ENCODE data around the gene MOB2.

DNA sequence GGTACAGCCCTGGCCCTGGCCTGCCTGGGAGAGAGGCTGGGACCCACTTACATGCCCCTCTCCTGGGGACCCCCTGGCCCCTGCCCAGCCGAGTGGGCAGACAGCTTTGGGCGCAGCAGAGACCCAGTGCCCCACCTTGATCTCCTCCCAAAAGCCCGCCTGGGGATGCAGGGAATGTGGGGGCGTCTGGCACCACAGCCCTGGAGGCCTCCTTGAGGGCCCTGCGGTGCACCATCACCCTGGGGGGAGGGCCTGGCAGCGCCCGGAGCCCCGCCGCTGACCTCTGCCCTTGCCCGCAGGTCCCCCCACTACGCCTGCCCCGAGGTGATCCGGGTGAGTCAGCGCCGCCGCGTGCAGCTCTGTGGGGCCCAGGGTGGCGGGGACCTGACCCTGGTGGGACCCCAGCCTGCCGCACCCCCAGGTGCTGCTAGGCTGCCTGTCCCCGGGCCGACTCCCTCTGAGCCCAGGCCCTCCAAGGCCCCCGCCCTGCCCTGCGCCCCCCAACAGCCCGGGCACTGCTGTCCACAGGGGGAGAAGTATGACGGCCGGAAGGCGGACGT lies 43.7 kb downstream of the MOB2 start:
- TF ChIP-seq, protein P1, sequence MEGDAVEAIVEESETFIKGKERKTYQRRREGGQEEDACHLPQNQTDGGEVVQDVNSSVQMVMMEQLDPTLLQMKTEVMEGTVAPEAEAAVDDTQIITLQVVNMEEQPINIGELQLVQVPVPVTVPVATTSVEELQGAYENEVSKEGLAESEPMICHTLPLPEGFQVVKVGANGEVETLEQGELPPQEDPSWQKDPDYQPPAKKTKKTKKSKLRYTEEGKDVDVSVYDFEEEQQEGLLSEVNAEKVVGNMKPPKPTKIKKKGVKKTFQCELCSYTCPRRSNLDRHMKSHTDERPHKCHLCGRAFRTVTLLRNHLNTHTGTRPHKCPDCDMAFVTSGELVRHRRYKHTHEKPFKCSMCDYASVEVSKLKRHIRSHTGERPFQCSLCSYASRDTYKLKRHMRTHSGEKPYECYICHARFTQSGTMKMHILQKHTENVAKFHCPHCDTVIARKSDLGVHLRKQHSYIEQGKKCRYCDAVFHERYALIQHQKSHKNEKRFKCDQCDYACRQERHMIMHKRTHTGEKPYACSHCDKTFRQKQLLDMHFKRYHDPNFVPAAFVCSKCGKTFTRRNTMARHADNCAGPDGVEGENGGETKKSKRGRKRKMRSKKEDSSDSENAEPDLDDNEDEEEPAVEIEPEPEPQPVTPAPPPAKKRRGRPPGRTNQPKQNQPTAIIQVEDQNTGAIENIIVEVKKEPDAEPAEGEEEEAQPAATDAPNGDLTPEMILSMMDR (conservative IDR thresholded peaks at IDR 0.05; ENCODE audit: low read length), result no peak
- TF ChIP-seq EZH2phosphoT487 (IDR thresholded peaks at IDR 0.05; ENCODE audit: borderline replicate concordance), result no peak
